ENCODE measurements around the gene PRKG1.

- TF ChIP-seq CTCF (conservative IDR thresholded peaks at IDR 0.05; ENCODE audit: low read depth, low read length) (no peak), NFE2L2 (IDR thresholded peaks at IDR 0.05; ENCODE audit: low read depth, low read length) (no peak)
Observed at GRCh38 chr10:51459476-51459875, 385.2 kb downstream of the PRKG1 start.
